ENCODE measurements around the gene GPR161. TPM values are rescaled to one million over a fixed set of nuclear protein-coding genes. Genes with fewer than 3 reads are reported as not detected.

Gene GPR161
- polyA plus RNA-seq, 12 donors = 9.8 to 17.6 (median 13.0) TPM; not detected in 1

DNA sequence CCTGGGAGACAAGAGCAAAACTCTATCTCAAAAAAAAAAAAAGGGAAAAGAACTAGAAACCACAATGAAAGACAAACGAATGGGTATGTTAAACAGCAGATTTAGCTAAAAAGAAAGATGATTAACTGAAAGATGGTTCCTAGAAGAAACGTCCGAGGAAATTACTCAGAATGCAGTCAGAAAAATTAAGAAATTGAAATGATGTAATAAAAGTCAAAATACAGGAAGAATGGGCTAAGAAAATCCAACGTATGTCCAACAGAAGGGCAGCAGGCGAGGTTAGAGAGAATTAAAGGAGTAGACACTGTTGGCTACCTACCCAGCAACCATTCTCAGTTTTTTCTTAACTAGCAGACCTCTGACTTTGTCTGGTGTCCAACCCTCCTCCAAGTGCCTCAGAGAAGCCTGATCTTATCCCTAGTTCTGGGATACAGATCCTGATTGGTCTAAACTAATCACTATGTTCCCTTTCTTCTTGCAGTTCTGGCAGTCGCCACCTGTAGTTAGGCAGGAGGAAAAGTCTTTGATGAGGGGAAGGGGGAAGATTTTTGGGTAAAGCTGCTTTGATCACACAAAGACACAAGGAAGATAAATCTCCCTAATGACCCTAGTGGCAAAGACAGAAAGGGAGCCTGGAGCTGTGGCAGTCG, 25.7 kb downstream of the GPR161 start:
- DNase-seq = no peak

DNA sequence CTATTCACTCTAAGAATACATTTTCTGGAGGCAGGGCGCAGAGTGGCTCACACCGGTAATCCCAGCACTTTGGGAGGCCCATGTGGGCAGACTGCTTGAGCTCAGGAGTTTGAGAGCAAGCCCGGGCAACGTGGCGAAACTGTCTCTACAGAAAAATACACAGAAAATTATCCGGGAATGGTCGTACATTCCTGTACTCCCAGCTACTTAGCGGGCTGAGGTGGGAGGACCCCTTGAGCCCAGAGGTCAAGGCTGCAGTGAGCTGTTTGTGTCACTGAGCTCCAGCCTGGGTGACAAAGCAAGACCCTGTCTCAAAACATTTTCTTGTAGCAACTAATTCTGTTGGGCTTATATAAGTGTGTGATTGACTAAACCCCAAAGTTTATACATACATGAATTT, 30.5 kb downstream of the GPR161 start:
- DNase-seq = no peak

DNA sequence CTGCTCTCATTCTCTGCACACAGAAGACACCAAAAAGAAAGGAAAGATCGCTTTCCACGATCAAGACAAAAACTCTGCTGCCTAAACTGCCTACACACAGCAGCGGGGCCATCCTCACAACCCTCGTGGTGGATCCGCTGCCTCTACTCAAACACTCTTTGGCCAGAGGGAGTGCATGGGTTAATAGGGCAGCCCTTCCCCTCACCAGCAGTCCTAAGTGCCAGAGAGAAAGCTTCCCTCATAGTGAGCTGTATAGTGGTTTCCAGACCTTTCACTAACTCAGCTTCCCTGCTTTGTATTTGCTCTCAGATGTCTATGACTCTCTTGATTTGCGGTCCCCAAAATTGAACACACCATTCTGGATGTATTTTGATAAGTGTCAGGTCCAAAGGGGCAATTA, 30.9 kb downstream of the GPR161 start:
- no peak for DNase-seq

DNA sequence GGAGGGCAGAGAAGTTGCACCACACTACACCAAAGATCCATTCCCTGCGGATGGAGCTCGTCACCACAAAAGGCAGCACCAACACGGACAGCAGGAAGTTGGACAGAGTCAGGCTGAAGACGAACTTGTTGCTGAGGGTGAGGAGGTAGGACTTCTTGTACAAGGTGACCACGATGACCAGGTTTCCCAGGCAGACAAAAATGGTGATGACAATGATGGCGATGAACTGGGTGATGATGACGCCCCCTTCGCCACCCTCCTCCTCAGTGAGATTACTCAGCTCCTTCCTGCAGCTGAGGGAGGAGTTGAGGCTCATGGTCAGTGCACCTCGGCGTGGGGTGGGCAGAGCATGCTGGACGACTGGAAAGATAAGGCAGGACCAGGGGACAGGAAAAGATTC, 32.2 kb downstream of the GPR161 start:
- DNase-seq = no peak

DNA sequence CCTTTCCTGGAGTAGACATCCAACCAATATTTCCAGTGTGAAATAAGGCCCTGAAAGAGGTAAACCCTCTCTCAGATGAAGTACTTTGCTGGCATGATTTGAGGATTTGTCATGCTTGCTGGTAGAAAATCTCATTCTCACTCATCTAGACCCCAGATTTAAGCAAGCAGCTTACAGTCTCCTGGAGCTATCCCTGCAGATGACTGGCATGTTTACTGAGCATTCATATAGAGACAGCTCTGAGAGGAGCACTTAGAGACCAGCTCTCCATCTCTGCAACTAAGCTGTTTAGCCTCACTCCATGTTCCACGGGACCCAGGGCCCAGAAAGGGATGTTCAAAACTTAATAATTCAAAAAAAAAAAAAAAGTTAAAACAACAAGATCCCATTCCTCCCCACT, 34.2 kb downstream of the GPR161 start:
- DNase-seq = no peak

DNA sequence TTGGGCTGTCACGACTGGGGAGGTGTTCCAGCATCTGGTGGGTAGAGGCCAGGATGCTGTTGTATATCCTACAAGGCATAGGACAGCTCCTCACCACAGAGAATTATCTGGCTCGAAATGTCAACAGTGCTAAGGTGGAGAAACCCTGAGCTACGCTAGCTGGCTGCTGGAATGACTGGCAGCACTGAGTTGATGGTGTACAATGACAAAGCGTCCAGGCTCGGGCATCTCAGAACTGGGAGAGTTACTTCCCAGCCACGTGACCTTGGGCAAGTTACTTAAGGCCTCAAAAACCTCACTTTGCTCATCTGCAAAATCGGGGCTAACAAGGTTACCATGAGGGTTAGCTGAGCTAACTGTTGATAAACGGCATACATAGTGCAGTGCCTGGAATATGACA, 35.4 kb downstream of the GPR161 start:
- no peak for DNase-seq

DNA sequence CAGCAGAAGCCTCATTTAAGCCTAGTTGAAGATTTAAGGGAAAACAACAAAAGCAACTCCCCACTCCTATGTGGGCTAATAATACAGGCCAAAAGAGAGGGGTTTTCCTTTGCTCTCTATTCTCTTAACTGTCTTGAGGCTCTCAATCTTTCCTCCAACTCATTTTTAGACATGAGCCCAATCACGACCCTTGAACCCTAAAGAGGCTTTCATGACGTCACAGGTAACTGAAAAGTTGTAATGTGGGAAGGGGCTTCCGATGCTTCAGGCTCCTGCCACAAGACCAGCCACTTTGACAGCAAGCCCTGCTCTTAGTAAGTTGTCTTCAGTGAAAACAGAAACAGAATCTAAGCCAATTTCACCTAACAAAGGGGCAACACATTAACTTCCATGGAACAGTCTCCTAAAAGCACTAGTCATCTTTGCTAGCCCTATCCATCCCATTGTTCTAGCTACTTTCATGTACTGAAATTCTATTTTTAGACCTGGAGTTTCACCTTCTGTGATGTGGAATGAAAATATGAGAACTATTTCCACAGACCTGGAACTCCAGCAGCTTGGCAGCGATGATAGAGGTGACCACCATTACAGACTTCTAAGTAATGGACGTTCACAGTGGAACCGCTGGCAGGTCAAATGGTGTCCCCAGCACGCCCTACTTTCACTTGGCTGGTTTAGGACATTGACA, 36.3 kb downstream of the GPR161 start:
- DNase-seq = no peak

DNA sequence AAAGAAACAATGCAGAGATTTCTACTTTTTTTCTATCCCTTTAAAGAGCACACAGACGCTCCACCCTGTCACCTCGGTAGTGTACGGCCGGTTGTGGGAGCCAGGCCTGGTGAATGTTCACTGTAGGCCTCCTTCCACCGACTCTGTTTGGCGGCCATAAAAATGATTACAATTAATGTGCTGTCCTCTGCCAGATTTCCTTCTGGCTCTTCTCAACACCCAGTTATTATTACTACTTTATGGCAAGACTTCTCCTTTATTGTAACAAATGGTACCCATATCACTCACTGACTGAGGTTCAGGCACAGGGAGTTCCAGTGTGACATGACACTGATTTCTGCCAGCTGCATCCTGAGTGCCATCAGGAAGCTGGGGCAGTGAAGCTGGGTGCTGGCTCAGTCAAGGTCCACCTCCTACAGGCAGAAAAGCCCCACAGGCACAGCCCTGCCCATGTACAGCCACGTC, 37.4 kb downstream of the GPR161 start:
- DNase-seq = no peak

DNA sequence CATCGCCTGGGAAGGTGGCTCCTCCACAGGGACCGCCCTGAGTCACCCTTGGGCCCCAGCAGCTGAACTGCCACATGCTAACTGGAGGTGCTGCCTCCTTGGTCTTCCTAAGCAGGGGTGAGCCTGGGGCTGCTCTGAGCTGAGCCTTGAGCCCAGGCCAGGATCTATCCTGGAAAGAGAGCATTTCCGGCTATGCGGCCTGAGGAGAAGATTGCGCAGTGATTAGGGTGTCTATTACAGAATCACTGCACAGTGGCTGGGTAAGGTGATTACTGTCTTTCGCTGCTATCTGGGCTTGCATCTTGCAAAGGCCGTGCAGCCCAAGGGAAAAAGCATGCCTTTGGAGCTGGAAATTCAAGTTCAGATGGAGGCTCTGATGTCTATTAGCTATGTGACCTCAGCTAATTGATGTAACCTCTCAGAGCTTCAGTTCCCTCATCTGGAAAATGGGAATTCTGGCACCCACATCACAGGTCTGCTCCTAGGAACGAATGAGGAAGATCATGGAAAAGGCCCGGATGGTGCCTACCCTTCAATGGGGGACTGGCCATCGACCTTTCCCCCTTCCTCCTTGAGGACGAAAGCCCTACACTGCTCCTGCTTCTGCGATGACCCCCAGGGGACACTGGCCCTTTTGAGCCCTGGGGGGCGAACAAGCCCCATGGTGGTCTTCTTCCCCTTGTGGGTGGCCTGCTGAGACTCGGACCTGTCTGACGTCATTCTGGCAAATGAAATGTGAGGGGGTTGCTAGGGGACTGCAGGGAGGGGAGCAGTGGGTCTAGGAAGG, 38.0 kb downstream of the GPR161 start:
- no peak for DNase-seq

DNA sequence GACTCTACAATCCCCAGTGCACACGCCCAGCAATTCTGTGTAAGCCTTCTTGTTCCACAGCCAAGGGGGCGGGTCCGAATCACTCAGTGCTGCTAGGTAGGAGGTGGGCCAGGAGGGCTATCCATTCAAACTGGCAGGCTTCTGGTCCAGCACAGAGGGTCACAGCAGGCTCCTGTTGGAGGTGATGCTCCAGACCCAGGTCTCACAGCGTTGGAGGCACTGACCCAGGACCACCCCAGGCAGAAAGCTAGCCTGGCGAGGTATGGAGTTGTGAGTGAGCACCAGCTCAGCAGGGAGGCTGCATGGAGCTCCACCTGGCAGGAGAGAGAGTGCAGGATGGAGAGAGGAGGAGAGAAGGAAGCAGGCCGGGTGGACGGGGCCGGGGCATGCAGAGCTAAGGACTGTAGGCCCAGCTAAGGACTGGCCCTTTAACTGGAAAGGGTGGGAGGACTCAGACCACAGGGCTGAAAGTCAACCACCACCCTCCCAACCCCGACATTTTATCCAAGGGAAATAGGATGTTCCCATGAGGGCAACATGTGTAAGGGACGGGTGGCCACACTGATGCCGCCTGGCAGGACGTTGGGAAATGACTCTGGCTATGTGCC, 38.7 kb downstream of the GPR161 start:
- no peak for DNase-seq

DNA sequence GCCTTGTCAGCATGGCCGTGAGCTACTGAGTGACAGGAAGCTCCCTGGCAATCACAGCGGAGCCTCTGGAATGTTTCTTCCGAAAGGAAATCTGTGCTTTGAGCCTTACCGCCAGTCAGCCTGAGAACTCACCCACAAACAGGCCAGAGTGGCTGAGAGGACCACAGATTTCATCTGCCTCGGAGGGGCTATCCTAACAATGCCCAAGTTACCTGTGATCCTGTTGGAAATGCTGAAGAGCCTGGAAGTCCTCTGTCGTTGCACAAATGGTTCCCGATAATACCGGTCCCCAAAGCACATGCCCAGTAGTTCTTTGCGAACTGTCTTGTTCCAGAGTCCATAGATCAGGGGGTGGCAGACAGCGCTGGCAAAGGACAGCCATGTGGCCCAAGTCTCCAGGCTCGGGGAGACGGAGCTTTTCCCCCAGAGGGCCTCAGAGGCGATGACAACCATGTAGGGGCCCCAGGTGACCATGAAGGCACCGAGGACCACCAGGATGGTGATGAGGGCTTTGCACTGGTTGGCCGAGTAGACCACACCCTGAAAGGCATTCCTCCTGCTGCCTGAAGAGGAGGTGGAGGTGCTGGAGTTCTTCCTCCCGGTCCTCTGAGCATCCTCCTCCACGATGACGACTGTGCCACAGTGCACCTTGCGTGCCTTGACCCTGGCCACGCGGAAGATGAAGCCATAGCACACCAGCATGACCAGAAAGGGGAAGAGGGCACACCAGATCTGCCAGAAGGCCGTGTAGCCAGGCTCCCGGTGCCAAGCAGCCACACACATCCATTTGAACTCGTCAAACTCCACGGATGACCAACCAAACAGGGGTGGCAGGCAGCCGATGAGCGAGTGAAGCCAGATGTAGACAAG, 40.2 kb downstream of the GPR161 start:
- no peak for DNase-seq

DNA sequence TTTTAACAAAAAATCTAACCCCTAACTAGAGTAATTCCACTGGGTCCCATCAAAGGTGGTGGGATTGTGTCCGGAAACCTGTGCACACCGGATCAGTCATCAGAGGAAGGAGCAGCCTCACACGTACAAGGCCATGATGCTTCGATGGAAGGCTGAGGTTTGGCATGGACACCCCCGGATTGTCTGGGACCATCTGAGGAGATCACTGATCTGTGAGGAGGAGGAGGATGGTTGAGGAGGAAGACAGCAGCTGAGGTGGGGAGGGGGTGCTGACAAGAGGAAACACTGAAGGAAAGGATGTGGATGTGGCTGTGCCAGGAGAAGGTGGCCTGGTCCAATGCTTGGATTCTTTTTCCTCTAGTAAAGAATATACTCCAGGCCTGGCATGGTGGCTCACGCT, 41.3 kb downstream of the GPR161 start:
- DNase-seq = no peak

DNA sequence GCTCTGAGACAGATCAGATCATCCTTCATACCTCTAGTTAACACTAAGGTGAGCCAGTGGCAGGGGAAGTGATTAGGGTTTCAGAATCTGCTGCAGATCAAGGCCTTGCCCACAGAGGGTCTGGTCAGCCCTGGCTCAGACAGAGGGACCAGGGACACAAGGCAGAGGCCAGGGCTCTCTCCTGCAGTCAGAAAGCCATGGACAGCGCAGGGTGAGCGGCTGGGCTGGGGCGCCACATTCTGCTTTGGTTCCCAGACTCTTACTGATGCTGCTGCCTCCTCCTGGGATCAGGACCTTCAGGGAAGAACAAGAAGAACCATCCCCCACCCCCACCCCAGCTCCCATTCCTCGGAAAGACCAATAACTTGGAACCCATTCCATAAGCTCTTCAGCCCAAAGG, 43.1 kb downstream of the GPR161 start:
- DNase-seq = no peak

DNA sequence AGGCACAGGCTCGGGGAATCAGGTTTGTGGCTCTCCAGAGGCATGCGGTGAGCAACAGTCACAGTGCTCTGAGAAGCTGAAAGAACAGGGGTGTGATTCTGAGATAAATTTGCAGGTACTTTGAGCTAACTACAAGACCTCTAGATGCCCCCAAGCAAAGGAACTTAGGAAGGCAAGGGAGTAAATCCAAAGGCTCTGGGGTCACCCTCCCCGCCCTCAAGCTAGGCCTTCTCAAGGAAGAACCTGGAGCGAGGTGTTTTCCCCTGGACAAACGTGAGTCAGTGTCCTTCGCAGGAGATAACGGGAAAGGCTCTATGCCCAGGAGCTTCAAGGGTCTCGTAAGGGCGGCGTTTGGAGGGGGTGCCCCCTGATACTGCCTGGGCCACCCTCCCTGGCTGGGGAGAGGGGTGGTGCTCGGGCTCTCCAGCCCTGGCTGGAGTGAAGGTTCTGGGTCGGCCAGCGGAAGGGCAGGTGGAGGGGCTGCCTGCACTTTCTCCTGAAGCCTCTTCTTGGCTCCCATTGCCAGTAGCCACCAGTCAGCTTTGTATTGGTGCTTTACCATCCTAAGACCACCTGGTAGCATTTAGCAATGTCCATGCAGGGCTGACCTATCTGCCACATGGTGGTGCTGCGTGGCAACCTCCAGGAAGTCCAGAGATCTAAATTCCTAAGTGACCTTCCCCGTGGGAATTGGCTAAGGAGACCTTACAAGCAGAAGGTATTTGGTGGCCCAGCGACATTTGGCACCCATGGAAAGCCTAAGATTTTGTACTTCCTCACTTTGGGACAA, 44.0 kb downstream of the GPR161 start:
- DNase-seq = no peak

DNA sequence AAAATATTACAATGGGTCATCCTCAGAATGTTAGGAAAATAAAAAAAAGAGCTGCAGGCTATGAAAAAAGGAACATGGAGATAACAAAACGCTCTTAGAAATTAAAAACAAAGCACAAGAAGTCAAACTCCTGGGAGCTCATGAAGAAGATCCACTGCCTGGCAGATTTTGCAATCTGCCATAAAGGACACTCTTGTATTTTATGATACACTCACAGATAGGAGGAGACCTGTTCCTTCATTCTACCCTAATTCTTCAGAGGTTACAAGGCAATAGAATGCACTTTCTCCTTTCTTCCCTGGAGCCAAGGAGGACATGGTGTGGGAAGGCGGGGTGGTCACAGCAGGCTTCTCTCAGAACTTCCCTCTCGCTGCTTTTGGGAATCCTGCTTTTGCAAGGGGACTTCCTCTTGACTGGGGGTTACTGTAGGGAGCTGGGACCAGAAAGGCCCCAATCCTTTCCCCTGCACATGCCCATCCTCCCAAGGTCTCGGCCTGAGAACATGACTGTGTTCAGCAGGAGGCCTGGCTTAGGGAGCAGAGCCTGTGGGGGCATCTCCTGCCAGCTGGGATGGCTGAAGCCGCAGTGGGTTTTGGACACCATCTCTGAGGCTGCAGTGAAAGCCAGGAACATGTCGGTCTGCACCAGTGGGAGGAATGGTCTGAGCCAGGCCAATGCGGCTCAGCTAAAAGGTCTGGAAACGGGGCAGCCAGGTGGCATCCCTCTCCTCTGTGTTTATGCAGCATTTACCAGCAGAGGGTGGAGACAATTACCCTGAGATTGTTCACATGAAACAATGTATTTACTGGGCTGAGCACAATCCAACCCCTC, 44.8 kb downstream of the GPR161 start:
- no peak for DNase-seq

DNA sequence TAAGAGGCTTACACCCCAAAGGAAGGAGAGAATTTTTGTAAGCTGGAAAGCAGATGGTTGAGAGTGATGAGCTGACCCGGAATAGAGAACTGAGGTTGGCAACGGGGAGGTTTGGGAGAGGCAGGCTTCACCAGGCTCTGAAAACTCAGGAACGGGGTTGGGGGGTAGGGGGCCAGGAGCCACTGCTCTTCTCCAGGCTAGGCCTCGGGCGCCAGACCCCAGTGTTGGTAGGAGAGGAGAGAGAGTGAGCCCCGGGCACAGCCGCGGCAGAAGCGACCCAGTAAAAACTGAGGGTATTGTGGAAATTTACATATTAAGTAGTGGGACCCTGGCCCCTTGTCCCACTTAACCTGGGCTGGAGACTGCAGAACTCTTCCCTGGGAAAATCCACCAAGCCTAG, 45.7 kb downstream of the GPR161 start:
- DNase-seq = no peak

DNA sequence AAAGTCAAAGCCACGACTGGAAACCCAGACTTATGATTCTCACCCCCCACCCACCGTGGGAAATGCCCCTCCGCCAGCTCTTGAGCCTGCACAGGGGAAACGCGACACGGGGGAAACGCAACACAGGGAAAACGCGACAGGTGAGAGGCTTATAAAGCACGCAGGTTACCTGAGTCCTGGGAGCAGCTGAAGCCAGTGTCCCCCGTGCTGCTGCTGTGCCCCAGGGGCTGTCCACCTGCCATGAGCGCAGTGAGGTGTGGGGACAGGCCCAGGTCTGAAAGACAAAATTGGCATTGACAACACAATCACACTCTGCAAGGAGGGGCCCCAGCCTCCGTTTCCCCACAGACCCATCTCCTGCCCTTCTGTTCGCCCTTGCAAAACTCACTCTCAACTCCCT, 46.3 kb downstream of the GPR161 start:
- DNase-seq = no peak

DNA sequence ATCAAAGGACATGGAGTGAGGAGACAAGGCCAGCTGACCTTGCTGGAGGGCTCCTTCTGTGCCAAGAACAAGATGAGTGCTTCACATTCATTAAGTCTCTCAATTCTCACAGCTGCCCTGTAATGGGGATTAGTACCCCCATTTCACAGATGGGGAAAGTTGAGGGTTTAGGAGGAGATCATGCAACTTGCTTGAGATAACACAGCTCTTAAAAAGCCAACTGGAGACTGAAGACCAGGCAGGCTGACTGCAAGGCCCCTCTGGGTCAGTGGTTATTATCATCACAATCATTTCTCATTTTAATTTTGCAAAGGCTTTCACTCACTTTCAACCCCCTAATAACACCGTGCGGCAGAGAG, 46.8 kb downstream of the GPR161 start:
- DNase-seq = no peak

DNA sequence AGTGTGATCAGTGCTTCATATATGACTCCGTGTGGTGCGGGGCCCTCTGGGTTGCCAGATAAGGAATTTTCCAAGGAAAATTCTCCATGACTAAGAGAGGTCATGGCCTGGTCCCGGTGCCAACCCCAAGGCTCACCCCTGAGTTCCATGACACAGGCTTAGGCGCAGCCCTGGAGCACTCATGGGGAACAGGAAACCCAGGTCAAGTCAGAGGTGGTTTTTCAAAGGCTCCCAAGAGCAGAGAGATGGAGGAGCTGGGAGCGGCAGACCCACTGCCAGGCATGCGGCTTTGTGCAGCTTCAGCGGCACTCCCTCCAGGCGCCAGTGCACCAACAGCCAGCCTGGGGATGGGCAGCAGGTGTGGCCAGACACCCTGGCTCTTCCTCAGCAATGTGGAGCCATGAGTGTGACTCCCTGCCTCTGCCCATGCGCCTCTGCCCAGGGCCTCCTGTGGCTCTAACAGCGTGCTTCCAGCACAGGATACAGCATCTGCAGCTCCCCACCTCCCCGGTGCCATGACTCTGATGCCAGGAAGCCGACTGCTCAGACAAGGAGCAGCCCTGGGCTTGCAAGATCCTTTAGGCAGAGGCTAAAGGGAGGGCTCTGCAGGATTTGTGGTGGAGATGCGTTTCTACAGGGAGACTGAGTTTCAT, 47.3 kb downstream of the GPR161 start:
- DNase-seq = no peak

Measured in muscle of arm (tissue), 12 donors.